ENCODE measurements around the gene DSN1. TPM values are rescaled to one million over a fixed set of nuclear protein-coding genes. Genes with fewer than 3 reads are reported as not detected.

DSN1 gene
- total RNA-seq, 1 donor = 8.0 TPM

GRCh38 chr20:36726168-36726567, 47.4 kb downstream of the DSN1 start:
- H3K36me3 ChIP-seq (ENCODE audit: insufficient read depth, low read length) = no peaks in the 10 kb centered on the region
- H3K79me2 ChIP-seq (ENCODE audit: insufficient read depth, low read length) = peaks cover 4% of the 10 kb centered on the region
- no peaks in the 10 kb centered on the region for H3K27me3 ChIP-seq (ENCODE audit: insufficient read depth, low read length)
- H4K20me1 ChIP-seq (ENCODE audit: insufficient read depth, low read length) = peaks cover 3% of the 10 kb centered on the region
- peaks cover 2% of the 10 kb centered on the region for H3K4me1 ChIP-seq (ENCODE audit: insufficient read depth, low read length)
- H3K4me2 ChIP-seq (ENCODE audit: insufficient read depth, low read length) = no peak overlapping the region
- H2AFZ ChIP-seq (ENCODE audit: low read length) = no peak overlapping the region
- no peaks in the 10 kb centered on the region for H3K9me3 ChIP-seq (ENCODE audit: low read depth, low read length)
- no peak overlapping the region for H3K27ac ChIP-seq (ENCODE audit: low read depth, low read length)
- no peak for TF ChIP-seq CTCF (IDR thresholded peaks at IDR 0.05; ENCODE audit: extremely low read depth, low read depth, low read length)
- DNase-seq (ENCODE audit: insufficient read length, low spot score, missing footprints) = peak; percentile 13
- no peak overlapping the region for H3K4me3 ChIP-seq (ENCODE audit: insufficient read depth, low read length)

- H3K4me2 ChIP-seq (ENCODE audit: insufficient read depth, low read length) = peak overlapping the region; percentile 70
- H3K36me3 ChIP-seq (ENCODE audit: insufficient read depth, low read length) = no peaks in the 10 kb centered on the region
- H3K9me3 ChIP-seq (ENCODE audit: low read depth, low read length) = no peaks in the 10 kb centered on the region
- peak; percentile 37 for DNase-seq (ENCODE audit: insufficient read length, low spot score, missing footprints)
- peaks cover 3% of the 10 kb centered on the region for H4K20me1 ChIP-seq (ENCODE audit: insufficient read depth, low read length)
- H3K4me3 ChIP-seq (ENCODE audit: insufficient read depth, low read length) = no peak overlapping the region
- TF ChIP-seq CTCF (IDR thresholded peaks at IDR 0.05; ENCODE audit: extremely low read depth, low read depth, low read length) = no peak
- H3K79me2 ChIP-seq (ENCODE audit: insufficient read depth, low read length) = no peaks in the 10 kb centered on the region
- peak overlapping the region; percentile 46 for H3K27ac ChIP-seq (ENCODE audit: low read depth, low read length)
- no peaks in the 10 kb centered on the region for H3K4me1 ChIP-seq (ENCODE audit: insufficient read depth, low read length)
- peak overlapping the region; percentile 10 for H2AFZ ChIP-seq (ENCODE audit: low read length)
- no peaks in the 10 kb centered on the region for H3K27me3 ChIP-seq (ENCODE audit: insufficient read depth, low read length)
Observed at GRCh38 chr20:36720510-36720909, 53.1 kb downstream of the DSN1 start.

GRCh38 chr20:36717657-36718056, 55.9 kb downstream of the DSN1 start:
- Histone ChIP-seq H3K4me3 (ENCODE audit: insufficient read depth, low read length) (no peak overlapping the region), H3K4me2 (ENCODE audit: insufficient read depth, low read length) (no peak overlapping the region), H3K27ac (ENCODE audit: low read depth, low read length) (no peak overlapping the region), H3K79me2 (ENCODE audit: insufficient read depth, low read length) (no peaks in the 10 kb centered on the region), H3K9me3 (ENCODE audit: low read depth, low read length) (no peaks in the 10 kb centered on the region), H3K36me3 (ENCODE audit: insufficient read depth, low read length) (no peaks in the 10 kb centered on the region), H3K4me1 (ENCODE audit: insufficient read depth, low read length) (no peaks in the 10 kb centered on the region), H2AFZ (ENCODE audit: low read length) (no peak overlapping the region), H4K20me1 (ENCODE audit: insufficient read depth, low read length) (no peaks in the 10 kb centered on the region), H3K27me3 (ENCODE audit: insufficient read depth, low read length) (no peaks in the 10 kb centered on the region)
- TF ChIP-seq CTCF (IDR thresholded peaks at IDR 0.05; ENCODE audit: extremely low read depth, low read depth, low read length) = peak; percentile 35
- no peak for DNase-seq (ENCODE audit: insufficient read length, low spot score, missing footprints)

- no peaks in the 10 kb centered on the region for H3K27me3 ChIP-seq (ENCODE audit: insufficient read depth, low read length)
- H3K4me1 ChIP-seq (ENCODE audit: insufficient read depth, low read length) = no peaks in the 10 kb centered on the region
- DNase-seq (ENCODE audit: insufficient read length, low spot score, missing footprints) = no peak
- TF ChIP-seq CTCF (IDR thresholded peaks at IDR 0.05; ENCODE audit: extremely low read depth, low read depth, low read length) = no peak
- no peak overlapping the region for H3K27ac ChIP-seq (ENCODE audit: low read depth, low read length)
- no peak overlapping the region for H3K4me2 ChIP-seq (ENCODE audit: insufficient read depth, low read length)
- H3K9me3 ChIP-seq (ENCODE audit: low read depth, low read length) = no peaks in the 10 kb centered on the region
- H3K4me3 ChIP-seq (ENCODE audit: insufficient read depth, low read length) = no peak overlapping the region
- no peak overlapping the region for H2AFZ ChIP-seq (ENCODE audit: low read length)
- H4K20me1 ChIP-seq (ENCODE audit: insufficient read depth, low read length) = no peaks in the 10 kb centered on the region
- no peaks in the 10 kb centered on the region for H3K36me3 ChIP-seq (ENCODE audit: insufficient read depth, low read length)
- H3K79me2 ChIP-seq (ENCODE audit: insufficient read depth, low read length) = no peaks in the 10 kb centered on the region
Observed at GRCh38 chr20:36717021-36717420, 56.5 kb downstream of the DSN1 start.
